ENCODE results near the gene AICDA. TPM values are rescaled to one million over a fixed set of nuclear protein-coding genes. Genes with fewer than 3 reads are reported as not detected.

AICDA gene
- total RNA-seq, 1 experiment from 2014 or later = 0.13 TPM

- TF ChIP-seq ELF4 (CRISPR knock-in tag; IDR thresholded peaks at IDR 0.05; ENCODE audit: low read depth) (no peak), TEAD1 (CRISPR knock-in tag; IDR thresholded peaks at IDR 0.05) (no peak), SMAD3 (CRISPR knock-in tag; IDR thresholded peaks at IDR 0.05; ENCODE audit: borderline replicate concordance) (no peak), ATF6 (CRISPR knock-in tag; IDR thresholded peaks at IDR 0.05) (no peak), PREB (CRISPR knock-in tag; IDR thresholded peaks at IDR 0.05; ENCODE audit: borderline replicate concordance) (no peak), ETV6 (CRISPR knock-in tag; IDR thresholded peaks at IDR 0.05) (no peak), ATF3 (CRISPR knock-in tag; conservative IDR thresholded peaks at IDR 0.05) (no peak), ZNF396 (CRISPR knock-in tag; IDR thresholded peaks at IDR 0.05; ENCODE audit: borderline replicate concordance) (no peak), CTCF (IDR thresholded peaks at IDR 0.05) (no peak), HMGXB4 (CRISPR knock-in tag; IDR thresholded peaks at IDR 0.05) (no peak)
Measured at GRCh38 chr12:8581098-8581784, 31.4 kb downstream of the AICDA start (continued).

- Mint-ChIP-seq H3K9me3 (no peaks in the 10 kb centered on the region), H3K4me3 (no peak overlapping the region), H3K36me3 (no peaks in the 10 kb centered on the region), H3K27me3 (ENCODE audit: low read depth) (no peaks in the 10 kb centered on the region), H3K27ac (no peak overlapping the region), H3K4me1 (0 out of 2 replicates have a peak, but pooled peaks cover 3% of the 10 kb centered on the region)
- ChIA-PET CTCF (interaction anchor here (1.0 to 2.4 kb wide), 3 partner anchors 13 to 34 kb away, joined by 3 to 15 read pairs (median 5); no protein-coding TSS in a partner anchor), POLR2A (no interaction called here)
- ATAC-seq = no peak
- no peak for DNase-seq (ENCODE audit: low spot score)
- TF ChIP-seq CREB1 (CRISPR knock-in tag; IDR thresholded peaks at IDR 0.05) (no peak), ERG (CRISPR knock-in tag; IDR thresholded peaks at IDR 0.05) (no peak), NFYB (CRISPR knock-in tag; conservative IDR thresholded peaks at IDR 0.05; ENCODE audit: low read depth) (no peak), TEAD1 (CRISPR knock-in tag; IDR thresholded peaks at IDR 0.05) (no peak), TEAD4 (CRISPR knock-in tag; IDR thresholded peaks at IDR 0.05) (no peak), USF1 (CRISPR knock-in tag; IDR thresholded peaks at IDR 0.05) (no peak), ZMAT4 (CRISPR knock-in tag; IDR thresholded peaks at IDR 0.05) (no peak), ZNF281 (CRISPR knock-in tag; IDR thresholded peaks at IDR 0.05) (no peak)
Measured at GRCh38 chr12:8577879-8578278, 34.8 kb downstream of the AICDA start.

All from WTC11 (cell line).